Activated gamma-delta T cell (primary cell): ENCODE results near the gene FGF7.
"Not testable (repeated sequence)": the region's sequence is repeated elsewhere in the genome, so short reads cannot be mapped to it uniquely, and the experiment has no call there.

Source experiments
- DNase-seq: peaks from one replicate; lab custom pipeline; 2025; lab: John Stamatoyannopoulos, UW

FGF7 gene

GRCh38 chr15:49492830-49493229 is 69.8 kb downstream of the FGF7 start:
- no peak for DNase-seq

DNA sequence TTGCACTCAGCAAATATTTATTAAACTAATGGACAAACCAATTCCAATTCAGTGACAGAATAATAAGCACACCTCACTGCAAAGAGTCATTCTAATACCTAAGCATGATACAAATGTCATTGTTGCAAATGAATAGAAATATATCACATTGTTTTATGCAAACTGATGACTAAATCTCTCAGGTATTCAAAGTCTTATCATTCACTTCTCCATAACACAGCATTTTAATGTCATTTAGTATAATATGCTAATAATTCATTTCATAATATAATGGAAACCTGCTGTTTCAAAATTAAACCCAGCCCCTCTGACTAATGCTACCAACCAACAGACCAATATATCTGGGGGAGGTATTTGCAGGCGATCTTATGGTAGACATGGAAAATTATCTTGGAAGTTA is 71.8 kb downstream of the FGF7 start:
- no peak for DNase-seq

DNA sequence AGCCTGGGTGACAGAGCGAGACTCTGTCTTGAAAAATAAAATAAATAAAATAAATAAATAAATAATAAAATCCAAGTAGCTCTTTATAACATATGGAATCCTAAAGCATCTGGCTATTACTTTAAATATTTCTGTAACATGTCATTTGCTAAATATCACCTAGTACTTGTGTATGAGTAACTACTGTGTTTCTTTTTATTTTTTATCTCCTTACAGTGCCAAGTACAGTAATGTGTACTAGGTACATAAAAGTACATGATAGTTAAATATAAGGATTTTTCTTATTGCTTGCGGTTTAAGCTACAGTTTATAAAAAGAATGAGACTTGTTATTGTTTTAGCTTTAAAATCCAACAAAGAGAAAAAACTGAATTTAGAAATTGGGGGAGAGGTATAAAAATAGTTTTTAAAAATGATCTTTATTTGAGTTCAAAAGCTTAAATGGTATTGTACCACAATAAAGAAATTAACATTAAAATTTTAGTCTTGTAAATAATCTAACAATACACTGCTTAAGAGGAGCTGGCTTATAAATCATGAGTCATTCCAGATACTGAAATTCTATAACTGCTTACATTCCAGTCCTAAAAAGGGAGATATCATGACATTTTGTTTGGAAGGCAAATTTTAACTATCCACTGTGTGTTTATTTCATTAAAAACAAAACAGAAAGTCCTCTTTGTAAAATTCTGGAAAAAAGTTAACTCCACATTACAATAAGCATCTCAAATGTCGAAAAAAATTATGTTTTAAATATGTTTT is 73.1 kb downstream of the FGF7 start:
- no peak for DNase-seq

GRCh38 chr15:49501586-49501985 is 78.5 kb downstream of the FGF7 start:
- DNase-seq, result no peak

GRCh38 chr15:49506341-49506740 is 83.3 kb downstream of the FGF7 start:
- no peak for DNase-seq

DNA sequence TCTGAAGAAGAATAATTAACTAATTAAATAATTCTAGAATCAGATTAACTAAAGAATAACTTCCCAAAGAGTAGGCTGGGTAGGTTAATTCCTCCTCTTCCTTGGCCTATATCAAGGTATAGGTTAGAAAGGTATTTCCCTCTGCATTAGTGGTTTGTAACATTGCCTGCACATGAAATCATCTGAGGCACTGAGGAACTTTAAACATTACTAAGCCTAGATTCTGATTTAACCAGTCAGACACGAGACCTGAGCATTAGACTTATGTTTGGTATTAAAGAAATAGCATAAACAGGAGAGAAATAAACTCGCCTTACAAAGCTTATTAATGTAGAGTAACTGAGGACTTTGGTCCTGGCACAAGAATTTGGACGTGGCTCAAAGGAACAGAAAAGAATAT is 84.2 kb downstream of the FGF7 start:
- no peak for DNase-seq

DNA sequence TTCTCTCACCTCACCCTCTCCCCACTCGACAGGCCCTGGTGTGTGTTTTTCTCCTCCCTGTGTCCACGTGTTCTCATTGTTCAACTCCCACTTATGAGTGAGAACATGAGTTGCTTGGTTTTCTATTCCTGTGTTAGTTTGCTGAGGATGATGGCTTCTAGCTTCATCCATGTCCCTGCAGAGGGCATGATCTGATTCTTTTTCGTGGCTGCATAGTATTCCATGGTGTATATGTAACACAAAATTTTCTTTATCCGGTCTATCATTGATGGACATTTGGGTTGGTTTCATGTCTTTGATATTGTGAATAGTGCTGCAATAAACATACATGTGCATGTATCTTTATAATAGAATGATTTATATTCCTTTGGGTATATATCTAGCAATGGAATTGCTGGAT is 89.7 kb downstream of the FGF7 start:
- not testable (repeated sequence) for DNase-seq

GRCh38 chr15:49521802-49522201 is 98.8 kb downstream of the FGF7 start:
- DNase-seq, result no peak

GRCh38 chr15:49528289-49528688 is 105.2 kb downstream of the FGF7 start:
- DNase-seq, result no peak

DNA sequence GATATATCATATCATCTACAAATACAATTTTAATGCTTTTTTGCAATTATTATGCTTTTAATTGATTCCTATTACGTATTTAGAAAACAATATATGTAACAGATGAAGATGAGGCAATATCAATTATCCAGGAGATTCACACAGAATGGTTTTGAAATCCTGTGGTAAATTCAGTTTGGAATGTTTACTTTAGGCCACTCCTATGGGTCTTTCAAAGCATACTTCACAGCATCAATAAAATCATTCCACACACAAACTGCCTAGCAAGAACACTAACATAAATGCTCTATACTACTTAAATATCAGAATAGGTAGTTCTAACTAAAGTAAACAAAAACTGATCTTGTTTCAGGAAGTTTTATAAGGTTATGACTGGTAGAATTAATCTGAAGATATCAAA is 107.0 kb downstream of the FGF7 start:
- no peak for DNase-seq
